Measurements from ENCODE around the gene TNRC6C. TPM values are rescaled to one million over a fixed set of nuclear protein-coding genes. Genes with fewer than 3 reads are reported as not detected.
A peak's percentile ranks its signal among the peaks of the same experiment; 100 is the strongest.

Gene TNRC6C
- total RNA-seq, 1 donor from 2014 or later, result 22.4 TPM

DNA sequence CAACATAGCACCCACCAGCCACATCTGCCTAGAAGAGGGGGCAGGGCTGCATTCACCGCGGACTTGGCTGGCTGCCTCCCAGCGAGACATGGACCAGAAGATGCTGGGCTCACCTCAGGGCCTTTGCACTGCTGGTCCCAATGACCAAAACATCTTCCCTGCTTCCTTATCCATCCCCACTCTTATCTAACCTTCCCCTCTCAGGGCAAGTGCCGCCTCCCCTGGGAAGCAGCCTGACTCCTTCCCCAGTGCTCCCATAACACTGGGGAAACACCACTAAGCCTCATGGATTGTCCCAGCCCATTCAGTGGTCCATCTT is 164.4 kb downstream of the TNRC6C start:
- no peak for DNase-seq
- Histone ChIP-seq H3K4me1 (peaks cover 39% of the 10 kb centered on the region), H3K27me3 (ENCODE audit: low read depth) (no peaks in the 10 kb centered on the region), H3K9me3 (no peaks in the 10 kb centered on the region), H3K4me3 (no peak overlapping the region), H3K27ac (no peak overlapping the region), H3K36me3 (peaks cover 69% of the 10 kb centered on the region)
- TF ChIP-seq, protein P1, sequence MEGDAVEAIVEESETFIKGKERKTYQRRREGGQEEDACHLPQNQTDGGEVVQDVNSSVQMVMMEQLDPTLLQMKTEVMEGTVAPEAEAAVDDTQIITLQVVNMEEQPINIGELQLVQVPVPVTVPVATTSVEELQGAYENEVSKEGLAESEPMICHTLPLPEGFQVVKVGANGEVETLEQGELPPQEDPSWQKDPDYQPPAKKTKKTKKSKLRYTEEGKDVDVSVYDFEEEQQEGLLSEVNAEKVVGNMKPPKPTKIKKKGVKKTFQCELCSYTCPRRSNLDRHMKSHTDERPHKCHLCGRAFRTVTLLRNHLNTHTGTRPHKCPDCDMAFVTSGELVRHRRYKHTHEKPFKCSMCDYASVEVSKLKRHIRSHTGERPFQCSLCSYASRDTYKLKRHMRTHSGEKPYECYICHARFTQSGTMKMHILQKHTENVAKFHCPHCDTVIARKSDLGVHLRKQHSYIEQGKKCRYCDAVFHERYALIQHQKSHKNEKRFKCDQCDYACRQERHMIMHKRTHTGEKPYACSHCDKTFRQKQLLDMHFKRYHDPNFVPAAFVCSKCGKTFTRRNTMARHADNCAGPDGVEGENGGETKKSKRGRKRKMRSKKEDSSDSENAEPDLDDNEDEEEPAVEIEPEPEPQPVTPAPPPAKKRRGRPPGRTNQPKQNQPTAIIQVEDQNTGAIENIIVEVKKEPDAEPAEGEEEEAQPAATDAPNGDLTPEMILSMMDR (IDR thresholded peaks at IDR 0.05), result no peak
- intact Hi-C loops (cut with DNase I), result loop anchor here (10.0 kb wide), 1 partner anchor 52 kb away; no protein-coding TSS in a partner anchor
- no peak for ATAC-seq

DNA sequence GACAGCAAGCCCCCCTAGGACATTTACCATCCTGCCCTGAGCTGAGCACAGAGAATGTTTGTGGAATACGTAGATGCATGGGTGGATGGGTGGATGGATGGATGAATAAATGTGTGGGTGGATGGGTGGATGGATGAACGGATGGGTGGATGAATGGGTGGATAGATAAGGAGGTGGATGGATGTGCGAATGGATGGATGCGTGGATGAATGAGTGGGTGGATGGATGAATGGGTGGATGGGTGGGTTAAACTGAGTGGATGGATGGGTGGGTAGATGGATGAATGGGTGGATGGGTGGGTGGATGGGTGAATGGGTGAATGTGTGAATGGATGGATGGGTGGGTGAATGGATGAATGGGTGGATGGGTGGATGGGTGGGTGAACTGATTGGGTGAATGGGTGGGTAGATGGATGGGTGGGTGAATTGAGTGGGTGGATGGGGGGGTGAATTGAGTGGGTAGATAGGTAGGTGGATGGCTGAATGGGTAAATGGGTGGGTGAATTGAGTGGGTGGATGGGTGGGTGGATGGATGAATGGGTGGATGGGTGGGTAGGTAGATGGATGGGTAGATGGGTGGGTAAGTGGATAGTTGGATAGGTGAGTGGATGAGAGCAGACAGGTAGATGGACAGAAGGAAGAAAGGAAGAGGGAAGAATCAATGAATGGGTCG is 164.9 kb downstream of the TNRC6C start:
- no peaks in the 10 kb centered on the region for H3K27me3 ChIP-seq (ENCODE audit: low read depth)
- no peak for DNase-seq
- H3K9me3 ChIP-seq, result no peaks in the 10 kb centered on the region
- no peak overlapping the region for H3K27ac ChIP-seq
- peaks cover 42% of the 10 kb centered on the region for H3K4me1 ChIP-seq
- no peak overlapping the region for H3K4me3 ChIP-seq
- no peak for ATAC-seq
- TF ChIP-seq, protein P1 (IDR thresholded peaks at IDR 0.05), result no peak
- intact Hi-C loops (cut with DNase I), result loop anchor here (10.0 kb wide), 1 partner anchor 51 kb away; no protein-coding TSS in a partner anchor
- peaks cover 69% of the 10 kb centered on the region for H3K36me3 ChIP-seq

DNA sequence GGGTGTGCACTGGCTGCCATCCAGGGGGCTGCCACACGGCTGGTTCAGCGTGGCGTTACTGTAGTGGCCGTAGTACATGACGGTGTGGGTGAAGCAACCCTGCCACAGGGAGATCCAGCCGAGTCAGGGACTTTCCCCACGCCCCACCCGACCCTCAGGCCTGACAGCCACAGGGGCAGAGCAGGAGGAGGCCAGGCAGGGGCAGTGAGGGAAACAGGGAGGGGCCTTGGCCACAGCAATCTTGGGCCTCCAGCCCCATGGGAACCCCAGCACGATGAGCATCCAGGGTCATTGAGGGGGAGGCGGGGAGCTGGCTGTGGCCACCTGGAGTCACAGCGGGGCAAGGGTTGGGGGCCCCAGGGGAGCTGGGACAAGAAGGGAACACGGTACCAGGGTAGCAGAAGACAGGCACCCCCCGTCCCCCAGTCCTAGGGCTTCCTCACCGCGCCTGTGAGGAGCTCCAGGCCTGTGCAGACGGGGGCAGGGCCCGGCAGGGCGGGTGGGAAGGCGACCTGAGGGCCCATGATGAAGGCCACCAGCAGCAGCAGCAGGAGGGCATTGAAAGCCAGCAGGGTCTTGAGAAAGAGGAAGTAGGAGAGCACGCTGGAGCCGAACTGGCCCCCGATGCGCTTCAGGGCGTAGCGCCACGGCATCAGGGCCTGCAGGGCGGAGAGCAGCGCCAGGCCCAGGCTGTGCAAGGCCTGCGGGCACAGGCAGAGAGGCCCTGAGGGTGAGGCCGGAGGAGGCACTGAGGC is 165.8 kb downstream of the TNRC6C start:
- TF ChIP-seq, protein P1 (IDR thresholded peaks at IDR 0.05), result no peak
- intact Hi-C loops (cut with DNase I), result loop anchor here (10.0 kb wide), 1 partner anchor 51 kb away; no protein-coding TSS in a partner anchor
- H3K4me1 ChIP-seq, result peaks cover 47% of the 10 kb centered on the region
- no peaks in the 10 kb centered on the region for H3K27me3 ChIP-seq (ENCODE audit: low read depth)
- H3K27ac ChIP-seq, result peak overlapping the region; percentile 91
- no peak for ATAC-seq
- DNase-seq, result no peak
- H3K4me3 ChIP-seq, result peak overlapping the region; percentile 11
- H3K9me3 ChIP-seq, result no peaks in the 10 kb centered on the region
- peaks cover 61% of the 10 kb centered on the region for H3K36me3 ChIP-seq

DNA sequence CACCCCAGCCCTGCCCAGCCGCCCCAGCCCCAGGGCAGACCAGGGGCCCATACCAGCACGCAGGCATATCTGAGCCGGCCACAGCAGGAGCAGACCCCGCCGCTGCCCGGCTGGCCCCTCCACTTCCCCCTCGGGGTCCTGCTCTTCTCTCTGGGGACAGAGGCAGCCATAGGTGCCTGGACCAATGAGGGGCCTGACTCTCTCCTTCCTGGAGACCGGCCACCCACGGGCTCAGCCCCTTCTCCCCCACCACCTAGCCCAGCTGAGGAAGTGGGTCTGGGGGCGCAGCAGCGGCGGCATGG is 166.3 kb downstream of the TNRC6C start:
- no peaks in the 10 kb centered on the region for H3K9me3 ChIP-seq
- intact Hi-C loops (cut with DNase I), result loop anchor here (10.0 kb wide), 1 partner anchor 50 kb away; no protein-coding TSS in a partner anchor
- TF ChIP-seq, protein P1 (IDR thresholded peaks at IDR 0.05), result no peak
- no peaks in the 10 kb centered on the region for H3K27me3 ChIP-seq (ENCODE audit: low read depth)
- peaks cover 53% of the 10 kb centered on the region for H3K4me1 ChIP-seq
- DNase-seq (no peak), ATAC-seq (no peak)
- peak overlapping the region; percentile 91 for H3K27ac ChIP-seq
- peaks cover 57% of the 10 kb centered on the region for H3K36me3 ChIP-seq
- H3K4me3 ChIP-seq, result peak overlapping the region; percentile 11

DNA sequence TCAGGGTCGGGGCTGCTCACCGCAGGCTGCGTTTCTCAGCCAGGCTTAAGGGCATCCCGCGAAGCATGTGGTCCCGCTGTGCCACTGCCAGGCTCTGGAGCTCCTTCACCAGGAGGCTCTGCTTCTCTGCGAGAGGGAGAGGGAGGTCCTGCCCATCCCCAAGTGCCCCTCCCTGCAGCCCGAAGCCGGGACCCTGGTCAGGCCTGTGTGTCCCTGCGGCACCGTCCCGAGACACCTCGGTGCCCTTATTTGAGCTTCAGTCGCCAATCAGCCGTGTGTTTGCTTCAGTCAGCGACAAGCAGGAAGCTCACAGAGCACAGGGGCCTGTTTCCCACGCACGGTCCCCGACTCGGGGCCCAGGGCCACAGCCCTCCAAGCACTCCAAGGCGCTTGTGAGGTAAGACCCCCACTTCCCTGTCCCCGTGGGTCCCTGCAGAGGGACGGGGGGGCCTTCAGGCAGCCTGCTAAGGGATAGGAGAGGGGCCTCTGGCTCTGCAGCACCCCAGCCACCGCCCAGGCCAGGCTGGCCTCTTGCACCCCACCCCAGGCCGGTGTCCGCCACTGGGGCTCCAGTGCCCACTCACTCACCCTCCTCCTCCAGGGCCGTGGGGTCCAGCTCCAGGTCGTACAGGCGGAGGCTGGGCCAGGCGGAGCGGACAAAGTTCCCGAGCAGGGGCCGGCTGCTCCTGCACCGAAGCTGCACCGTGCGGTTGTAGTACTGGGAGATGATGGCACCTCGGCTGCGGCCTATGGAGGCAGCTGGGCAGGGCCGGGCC is 166.8 kb downstream of the TNRC6C start:
- Histone ChIP-seq H3K9me3 (no peaks in the 10 kb centered on the region), H3K4me1 (peaks cover 58% of the 10 kb centered on the region)
- intact Hi-C loops (cut with DNase I), result loop anchor here (10.0 kb wide), 1 partner anchor 49 kb away; no protein-coding TSS in a partner anchor

More for the DNA sequence above, 166.8 kb downstream of the TNRC6C start:
- no peaks in the 10 kb centered on the region for H3K27me3 ChIP-seq (ENCODE audit: low read depth)
- TF ChIP-seq, protein P1 (IDR thresholded peaks at IDR 0.05), result no peak
- peak overlapping the region; percentile 3 for H3K4me3 ChIP-seq
- DNase-seq (no peak), ATAC-seq (no peak)
- peaks cover 56% of the 10 kb centered on the region for H3K36me3 ChIP-seq
- H3K27ac ChIP-seq, result peak overlapping the region; percentile 91
